Muscle of back (tissue), 11 donors: ENCODE results near the gene FGF14. TPM values are rescaled to one million over a fixed set of nuclear protein-coding genes. Genes with fewer than 3 reads are reported as not detected.
"Not testable (repeated sequence)": the region's sequence is repeated elsewhere in the genome, so short reads cannot be mapped to it uniquely, and the experiment has no call there.

Source experiments
- DNase-seq, 3 donors: peaks; one replicate each; pipeline versions ENCODE4 v3.0.0 to v3.0.0-alpha.2; 2013
- polyA plus RNA-seq, 10 donors: library from polyadenylated mRNA; unstranded; fragments of 120-200 nt; gene quantifications; one replicate each; pipeline ENCODE4 v1.2.1, GENCODE V29; 2013; ENCODE audit not compliant: insufficient read length in 10 of 10

Gene FGF14
- polyA plus RNA-seq, 10 donors = 0.17 to 1.6 (median 0.60) TPM

DNA sequence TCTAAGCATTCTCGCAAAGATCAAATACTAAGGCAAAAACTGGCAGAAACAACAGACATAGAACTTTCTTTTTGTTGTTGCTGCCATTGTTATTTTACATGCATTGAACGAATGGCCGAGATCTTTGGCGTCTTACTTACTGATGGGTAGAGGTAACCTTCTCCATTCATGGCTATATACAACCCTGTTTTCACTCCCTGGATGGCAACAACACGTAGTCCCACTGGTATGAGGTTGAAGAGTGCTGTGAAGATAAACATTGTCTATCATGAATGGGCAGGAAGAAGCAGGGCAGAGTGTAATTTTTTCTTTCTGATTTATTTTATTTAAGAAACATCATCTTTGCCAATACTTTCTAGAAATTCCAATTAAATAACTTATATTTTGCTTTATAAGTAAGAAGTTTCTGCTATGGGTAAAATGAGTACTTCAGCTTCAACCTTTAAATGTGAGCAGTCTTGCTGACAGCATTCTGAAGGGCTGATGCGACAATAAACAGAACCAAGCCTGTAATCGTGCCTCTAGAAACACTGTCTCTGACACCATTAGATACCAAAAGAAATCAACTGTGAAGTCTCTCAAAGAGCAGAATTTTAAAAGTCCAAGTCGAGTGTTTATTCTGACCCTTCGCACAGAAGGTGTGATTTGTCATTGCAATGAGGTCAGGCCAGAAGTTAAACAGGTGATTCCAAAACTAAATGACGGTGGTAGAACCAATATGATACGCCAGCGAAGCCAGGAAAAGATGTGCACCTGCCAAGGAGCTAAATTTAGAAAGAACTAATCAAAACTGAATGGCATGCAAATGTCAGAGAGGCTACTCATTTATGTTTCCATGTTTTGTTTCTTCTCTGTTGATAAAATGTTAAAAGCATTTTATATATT is 533.0 kb downstream of the FGF14 start:
- DNase-seq = no peak

DNA sequence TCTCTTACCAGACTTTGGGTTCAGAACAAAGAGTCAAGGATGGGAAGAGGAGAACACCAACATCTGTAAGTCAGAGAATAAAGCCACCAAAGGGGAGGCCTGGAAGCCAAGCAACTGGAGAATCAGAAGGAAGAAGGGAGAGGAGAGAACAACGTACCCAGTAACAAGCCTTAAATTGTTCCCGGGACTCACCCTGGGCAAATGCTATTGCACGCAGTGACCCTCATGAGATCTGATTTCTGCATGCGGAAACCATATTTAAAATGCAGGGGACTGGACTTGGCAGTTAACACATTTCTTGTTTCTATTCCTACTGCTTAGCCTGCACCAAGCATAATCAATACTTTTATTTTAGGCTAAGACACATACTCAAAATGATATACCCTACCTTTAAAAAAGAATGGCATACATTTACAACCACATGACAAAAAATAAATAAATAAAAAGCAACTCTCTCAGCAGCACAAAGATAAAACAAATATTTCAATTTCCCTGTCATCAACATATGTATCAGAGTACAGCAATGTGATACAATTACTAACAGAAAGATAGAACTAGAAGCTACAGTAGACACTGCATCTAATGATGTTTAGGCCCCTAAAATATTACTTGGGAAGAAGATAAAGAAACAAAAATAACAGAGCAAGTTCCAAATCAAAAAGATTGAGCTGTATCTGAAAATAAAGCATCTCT is 534.8 kb downstream of the FGF14 start:
- no peak for DNase-seq

DNA sequence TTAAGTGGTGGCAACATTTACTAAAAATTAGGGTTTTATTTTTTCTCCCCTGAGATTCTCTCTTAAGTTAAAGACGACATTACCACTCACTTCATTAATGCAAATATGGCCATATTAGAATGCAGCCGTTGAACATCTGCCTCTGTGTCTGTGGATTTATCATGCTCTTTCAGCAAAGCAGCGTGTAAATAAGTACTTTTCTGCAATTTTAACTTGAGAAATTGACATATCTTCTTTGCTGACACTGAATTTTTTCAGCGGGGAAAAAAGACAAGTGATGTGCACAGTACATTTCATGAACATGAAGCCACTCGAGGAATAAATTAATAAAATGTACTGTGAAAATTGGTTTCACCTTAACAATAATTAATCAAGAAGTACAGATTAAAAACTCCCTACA is 543.0 kb downstream of the FGF14 start:
- DNase-seq = no peak

DNA sequence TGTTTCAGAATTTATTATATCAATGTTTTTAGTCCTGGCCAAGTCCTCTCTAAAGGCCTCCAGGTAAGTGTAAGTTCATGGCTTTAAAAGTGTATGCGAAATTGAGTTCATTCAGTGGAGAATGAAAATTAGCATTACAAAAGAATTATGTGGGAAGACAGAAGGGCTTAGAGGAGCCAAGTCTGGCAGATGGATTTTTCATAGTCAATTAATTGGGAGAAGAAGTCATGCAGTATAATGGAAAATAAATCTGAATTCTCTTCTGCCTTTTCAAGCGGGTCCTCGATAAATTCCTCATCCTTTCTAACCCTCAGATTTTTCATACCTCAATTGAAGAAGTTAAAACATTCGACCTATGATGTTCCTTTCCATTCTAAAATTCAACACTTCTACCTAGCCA is 555.1 kb downstream of the FGF14 start:
- no peak for DNase-seq

DNA sequence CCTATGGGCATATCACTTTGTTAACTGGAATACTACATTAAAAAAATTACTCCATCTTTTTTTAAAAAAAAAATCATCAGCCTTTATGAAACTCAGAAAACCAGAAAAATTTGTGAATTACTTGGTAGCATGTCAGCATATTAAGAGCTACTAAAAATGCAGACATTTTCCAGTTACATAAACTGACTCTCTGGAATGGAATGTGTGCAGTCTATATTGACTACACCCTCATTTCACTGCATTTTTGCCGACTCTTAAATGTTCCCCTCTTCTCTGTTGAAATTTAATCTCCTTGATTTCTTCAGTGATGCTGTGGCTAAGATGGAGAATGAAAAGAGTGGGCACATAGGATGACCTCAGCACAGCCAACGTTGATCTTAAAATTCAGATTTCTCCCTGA is 555.6 kb downstream of the FGF14 start:
- DNase-seq = peak in 1 of 3 donors; percentile 5

DNA sequence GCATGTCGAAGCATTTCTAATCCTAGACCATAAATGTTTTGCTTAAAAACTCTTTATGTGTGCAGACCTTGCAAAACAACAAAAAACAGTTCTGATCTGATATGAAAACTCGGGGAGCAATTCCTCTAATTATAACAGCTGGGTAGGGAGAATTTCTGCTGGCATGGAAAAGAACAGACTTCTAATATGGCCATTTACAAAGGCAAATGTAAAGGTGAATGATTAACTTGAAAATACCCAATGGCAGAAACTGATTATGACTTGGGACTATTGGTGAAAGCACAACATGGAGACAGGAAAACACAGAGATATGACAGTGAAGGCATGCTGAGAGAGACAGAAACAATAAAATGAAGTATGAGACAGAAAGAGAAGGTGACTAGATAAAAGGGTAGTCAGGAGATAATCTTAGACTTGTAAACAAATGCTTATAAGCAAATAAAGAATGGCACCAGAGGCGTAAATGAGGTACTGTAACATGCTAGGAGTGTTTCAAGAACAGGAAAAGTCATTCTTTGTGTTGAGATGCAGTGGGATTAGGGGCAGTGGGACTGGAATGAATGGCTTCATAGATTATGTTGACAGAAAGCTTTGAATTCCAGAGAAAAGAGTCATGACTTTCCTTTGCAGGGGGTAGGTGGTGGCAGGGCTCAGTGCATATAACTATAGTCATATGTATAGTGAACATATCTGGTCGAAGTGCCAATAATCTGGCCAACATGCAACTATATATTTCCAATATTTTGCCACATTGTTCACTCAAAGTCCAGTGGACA is 556.4 kb downstream of the FGF14 start:
- peak in 1 of 3 donors; percentile 19 for DNase-seq

DNA sequence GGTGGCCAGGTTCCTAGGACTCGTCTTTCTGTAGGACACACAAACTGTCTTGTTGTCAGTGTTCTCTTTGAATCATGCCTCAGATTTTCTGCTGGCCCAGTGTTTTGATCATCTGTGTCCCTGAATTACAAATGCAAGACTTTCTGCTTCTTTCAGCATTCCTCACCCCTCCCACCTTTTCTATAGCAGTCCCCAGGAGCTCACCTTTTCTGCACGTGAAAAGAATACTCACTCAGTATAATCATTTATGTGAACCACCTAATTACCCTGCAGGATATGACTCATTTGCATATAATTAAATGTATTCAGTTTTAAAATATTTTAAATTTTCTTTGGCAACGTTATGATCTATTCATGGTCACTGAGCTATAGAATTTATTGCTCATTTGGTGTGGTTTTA is 560.1 kb downstream of the FGF14 start:
- no peak for DNase-seq

DNA sequence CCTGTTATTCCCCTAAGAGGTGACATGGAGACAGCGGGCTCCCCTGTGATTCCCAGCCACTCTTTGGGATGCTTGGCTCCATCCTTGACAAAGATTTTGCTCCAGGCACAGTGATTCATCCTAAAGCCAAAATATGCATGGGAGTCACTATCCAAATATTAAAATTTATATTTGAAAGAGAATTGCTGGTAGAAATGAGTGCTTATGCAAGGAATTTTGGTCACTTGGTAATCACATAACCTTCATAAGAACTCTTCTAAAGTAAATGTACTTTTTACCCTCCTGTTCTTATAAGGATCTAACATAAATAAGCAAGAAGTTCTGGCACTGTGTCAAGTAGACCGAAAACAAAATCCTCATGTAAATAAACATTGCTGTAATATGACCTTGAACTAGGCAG is 563.5 kb downstream of the FGF14 start:
- no peak for DNase-seq

DNA sequence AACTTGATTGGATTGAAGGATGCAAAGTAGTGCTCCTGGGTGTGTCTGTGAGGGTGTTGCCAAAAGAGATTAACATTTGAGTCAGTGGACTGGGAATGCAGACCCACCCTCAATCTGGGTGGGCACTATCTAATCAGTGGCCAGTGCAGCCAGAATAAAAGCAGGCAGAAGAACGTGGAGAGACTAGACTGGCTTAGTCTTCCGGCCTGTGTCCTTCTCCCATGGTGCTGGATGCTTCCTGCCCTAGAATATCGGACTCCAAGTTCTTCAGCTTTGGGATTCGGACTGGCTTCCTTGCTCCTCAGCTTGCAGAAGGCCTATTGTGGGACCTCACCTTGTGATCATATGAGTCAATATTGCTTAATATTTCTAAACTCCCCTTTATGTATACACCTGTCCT is 564.1 kb downstream of the FGF14 start:
- not testable (repeated sequence) for DNase-seq

DNA sequence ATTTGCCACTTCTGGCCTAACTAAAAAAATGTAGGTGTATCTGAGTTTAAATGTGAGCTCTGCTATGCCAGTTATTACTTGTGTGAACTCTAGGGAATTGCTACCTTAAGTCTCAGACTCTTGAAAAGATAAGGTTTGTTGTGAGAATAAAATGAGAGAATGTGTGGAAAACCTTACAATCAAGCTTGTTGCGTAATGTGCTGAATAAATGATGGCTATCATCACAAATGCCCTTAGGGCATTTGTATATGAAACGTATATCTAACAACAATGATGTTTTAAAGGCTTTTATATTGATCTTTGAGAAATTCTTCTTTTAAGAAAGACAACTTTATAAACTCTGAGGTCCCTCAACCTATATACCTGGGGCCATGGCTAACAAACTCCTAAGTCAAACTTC is 564.6 kb downstream of the FGF14 start:
- no peak for DNase-seq

DNA sequence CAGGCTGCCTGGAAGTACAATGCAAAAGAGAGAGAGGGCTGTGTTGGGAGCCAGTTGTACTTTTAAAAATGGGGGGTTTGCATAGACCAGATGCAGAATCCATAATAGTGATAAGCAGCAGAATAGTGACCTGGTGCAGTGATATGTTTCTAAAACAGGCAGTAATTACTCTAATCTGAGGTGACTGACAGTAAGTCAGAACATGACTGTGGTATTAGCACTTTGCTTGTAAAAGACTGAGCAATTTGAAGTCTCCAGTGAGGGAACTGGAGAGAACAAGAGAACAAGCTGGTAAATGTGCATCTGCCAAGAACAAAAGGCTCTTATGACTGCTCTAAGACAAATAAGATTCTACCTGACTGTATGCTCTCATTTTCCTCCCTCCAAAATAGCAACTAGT is 565.9 kb downstream of the FGF14 start:
- DNase-seq = no peak

DNA sequence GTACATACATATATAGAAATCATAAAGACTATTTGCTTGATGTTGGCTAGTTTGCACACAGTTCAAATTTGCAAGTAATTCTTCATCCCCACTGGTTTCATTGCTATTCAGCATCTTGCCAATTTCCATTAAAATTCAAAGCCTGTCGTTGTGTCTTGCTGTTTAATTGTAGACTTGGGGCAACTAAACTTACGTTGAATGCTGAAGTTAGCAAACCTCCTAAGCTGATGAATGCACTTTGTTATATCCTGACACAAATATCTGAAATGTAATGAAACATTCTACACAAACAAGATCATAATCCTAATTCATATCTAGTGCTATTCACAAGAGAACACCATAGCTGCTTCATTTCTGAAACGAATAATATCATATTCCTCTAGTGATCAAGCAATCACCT is 568.2 kb downstream of the FGF14 start:
- DNase-seq = no peak

DNA sequence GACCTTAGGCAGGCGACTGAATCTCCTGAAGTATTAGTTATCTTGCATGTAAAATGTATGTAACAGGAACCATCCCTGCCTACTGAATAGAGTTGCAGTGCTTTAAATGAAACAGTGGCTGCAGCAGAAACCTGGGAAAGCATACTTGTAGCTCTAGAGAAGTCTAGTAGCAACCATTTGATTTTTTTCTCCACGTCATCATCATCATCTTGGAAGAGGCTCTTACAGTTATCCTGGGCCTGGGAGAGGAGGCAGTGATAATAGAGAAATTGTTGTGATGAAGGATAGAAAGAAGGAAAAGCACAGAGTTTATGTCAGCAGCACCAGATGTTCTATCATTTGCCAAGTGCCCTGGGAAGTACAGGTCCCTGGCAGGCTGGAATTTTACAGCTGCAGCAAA is 571.8 kb downstream of the FGF14 start:
- no peak for DNase-seq

DNA sequence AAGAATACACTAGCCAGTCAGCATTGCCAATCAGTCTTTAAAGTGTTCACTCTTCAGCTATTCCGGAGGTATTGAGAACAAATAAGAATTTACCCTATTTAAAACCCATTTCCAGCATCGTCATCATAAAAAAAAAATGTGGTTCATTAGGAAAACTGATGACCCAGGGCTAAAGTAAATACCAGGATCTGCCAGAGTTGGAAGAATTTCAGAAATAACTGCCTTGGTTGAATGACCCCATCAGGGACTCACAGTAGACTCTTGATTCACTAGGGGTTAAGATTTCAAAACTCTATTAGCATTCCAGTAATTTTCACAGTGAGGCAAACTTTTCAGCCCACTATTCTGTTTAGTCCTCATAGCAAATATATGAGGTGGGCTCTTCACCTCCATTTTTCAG is 572.4 kb downstream of the FGF14 start:
- DNase-seq = no peak

DNA sequence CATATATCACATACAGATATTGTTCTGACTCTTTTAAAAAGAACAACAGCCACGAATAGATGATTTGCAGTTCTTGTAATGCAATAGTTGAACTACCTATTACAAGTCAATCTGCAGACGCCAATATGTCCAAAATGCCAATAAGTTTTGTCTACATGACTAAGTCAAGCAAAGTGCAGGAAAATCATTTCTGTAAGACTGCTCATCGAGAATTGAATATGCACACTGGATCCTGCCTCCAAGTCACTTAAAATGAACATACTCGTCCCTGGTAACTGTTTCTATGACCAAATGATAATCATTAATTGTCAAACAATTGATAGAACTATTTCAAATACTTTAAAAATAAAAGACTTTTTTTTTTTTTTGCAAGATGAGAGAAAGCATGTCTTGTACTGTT is 573.7 kb downstream of the FGF14 start:
- DNase-seq = no peak

DNA sequence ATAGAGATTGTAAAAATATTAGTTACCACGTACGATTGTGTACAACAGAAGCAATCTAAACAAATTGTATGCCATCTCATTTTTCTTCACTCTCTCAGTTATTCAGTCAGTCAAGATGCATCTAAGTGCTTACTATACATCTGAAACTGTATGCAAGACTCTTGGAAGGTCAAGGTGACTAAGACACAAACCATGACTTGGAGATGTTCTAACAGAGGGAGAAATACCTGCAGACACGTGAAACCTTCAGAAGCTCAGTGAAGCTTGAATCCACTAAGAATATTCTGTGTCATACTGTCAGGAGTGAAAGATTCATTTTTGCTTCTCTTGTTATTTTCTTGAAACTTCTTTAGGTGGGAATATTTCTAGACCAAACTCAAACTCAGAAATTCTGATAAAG is 584.0 kb downstream of the FGF14 start:
- no peak for DNase-seq

DNA sequence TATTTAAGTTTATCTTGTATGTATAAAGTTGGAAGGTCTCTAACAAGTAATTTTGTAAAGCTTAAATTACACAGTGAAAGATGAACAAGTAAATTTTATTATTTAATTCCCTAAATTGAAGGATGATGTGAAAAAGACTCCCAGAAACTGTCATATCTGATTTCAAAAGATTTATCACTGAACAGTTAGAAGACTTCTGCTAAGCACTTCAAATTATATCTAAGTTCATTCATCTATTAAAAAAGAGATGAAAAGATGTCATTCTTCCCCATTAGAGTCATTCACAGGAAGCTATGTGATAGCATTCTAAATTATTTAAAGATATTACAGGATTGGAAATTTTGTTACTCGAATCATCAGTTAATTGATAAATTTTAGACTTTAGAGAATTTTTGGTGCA is 590.0 kb downstream of the FGF14 start:
- DNase-seq = no peak

DNA sequence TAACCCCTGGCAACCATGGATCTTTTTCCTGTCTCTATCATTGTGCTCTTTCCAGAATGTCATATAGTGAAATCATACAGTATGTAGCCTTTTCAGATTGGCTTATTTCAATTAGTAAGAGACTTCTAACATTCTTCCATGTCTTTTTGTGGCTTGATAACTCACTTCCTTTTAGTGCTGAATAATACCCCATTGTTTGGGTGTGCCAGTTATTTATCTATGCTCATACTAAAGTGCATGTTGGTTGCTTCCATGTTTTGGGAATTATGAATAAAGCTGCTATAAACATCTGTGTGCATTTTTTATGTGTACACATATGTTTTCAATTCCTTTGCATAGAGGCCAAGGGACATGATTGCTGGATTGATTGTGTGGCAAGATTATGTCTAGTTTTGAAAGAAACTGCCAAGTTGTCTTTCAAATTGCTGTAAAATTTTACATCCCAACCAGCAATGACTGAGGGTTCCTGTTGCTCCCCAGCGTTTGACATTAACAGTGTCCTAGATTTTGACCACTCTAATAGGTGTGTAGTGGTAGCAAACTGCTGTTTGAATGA is 590.5 kb downstream of the FGF14 start:
- no peak for DNase-seq

DNA sequence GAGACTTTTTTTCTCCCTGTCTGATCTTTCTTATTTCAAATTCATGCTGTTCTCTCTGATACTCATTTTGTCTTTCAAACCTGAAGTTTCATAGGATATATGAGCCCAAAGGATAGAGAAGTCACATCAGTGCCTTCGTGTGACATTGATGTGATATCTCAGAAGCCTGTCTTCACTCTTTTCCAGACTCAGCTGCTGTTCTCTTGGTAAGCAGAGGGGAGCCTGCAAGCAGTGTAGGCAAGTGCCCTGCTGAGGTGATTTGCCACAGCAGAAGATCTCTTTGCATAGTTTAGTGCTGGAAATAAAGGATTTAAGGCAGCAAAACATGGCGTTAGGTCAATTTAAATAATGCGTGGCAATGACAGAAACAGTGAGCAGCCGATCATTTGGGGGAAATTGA is 602.7 kb downstream of the FGF14 start:
- DNase-seq = no peak

DNA sequence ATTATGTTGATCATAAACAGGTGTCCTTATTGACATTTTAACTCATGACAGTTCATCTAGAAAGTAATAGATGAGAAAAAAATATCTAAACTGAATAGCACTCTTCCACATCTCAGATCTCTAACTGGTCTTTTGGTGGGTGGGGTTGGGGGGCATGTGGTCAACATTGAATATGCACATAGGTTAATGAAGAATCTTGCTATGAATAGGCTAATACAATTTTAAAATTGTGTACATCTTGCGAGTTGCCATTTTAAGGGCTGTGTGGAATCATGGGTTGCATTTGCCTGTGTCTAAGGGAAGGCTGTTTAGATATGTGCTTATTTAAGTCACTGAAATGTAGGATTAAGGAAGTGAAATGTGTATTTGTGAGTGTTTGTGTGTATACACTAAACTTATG is 603.4 kb downstream of the FGF14 start:
- DNase-seq = no peak

DNA sequence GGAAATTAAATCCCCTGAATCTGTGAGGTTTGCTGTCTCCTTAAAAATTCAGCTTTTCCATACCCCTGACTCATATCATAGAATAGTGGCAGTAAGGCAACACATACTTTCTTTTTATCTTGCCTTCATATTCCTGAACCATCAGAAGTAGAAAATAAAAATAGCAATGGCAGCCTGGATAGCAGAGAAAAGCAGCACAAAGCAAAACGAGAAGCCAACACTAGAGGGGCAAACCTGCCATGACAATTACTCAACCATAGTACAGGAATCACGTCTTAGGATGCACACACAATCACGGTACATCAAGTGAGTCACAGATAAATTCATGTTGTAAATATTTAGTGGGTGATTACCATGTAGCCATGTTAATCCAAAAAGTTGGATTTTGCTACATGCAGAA is 606.4 kb downstream of the FGF14 start:
- DNase-seq = no peak

DNA sequence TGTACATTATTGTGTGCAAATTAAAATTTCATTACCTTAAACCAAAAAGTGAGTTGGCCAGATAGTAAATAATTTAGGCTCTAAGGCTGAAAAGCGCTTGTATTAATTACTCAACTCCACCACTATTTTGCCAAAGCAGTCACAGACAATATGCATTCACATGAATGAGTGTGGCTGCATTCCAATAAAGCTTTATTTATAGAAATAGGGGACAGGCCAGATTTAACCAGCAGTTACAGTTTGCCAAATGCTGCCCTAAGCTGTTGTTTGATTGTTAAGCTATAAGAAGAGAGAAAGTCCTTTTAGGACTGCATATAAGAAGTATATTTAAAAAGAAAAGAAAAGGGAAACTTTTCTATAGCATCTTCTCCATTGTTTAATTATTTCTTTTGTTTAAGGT is 606.8 kb downstream of the FGF14 start:
- DNase-seq = no peak
